CD4-positive, alpha-beta memory T cell (primary cell): ENCODE data around the gene DOCK11. TPM values are rescaled to one million over a fixed set of nuclear protein-coding genes. Genes with fewer than 3 reads are reported as not detected.

Experiments
- CTCF ChIA-PET: fragments of 350-600 bp; sonication (Branson Sonifier 250); formaldehyde crosslinking; loops from one replicate; lab custom pipeline; 2021; ENCODE audit warnings: inconsistent platforms; ENCODE audit not compliant: partially characterized antibody; lab: Charles Lee
- POLR2A ChIA-PET: fragments of 350-600 bp; sonication (Branson Sonifier 250); formaldehyde crosslinking; loops from one replicate; lab custom pipeline; 2021; ENCODE audit not compliant: partially characterized antibody; lab: Charles Lee
- DNase-seq, 5 donors: peaks; one replicate each; pipeline versions ENCODE4 v3.0.0 to v3.0.0-alpha.2; 2020 to 2022; ENCODE audit warnings: mixed read lengths in 1 of 5
- H3K27ac ChIP-seq: one replicate; pipeline ENCODE4 v1.7.0; 2013; ENCODE audit warnings: low read depth, low read length
- H3K27me3 ChIP-seq: 2 replicates; pipeline ENCODE4 v1.7.0; 2013; ENCODE audit warnings: mild to moderate bottlenecking, low read length, moderate library complexity; ENCODE audit not compliant: insufficient read depth
- H3K36me3 ChIP-seq: 2 replicates; pipeline ENCODE4 v1.7.0; 2013; ENCODE audit warnings: mild to moderate bottlenecking, low read length, moderate library complexity; ENCODE audit not compliant: insufficient read depth
- H3K4me1 ChIP-seq: 2 replicates; pipeline ENCODE4 v1.7.0; 2013; ENCODE audit warnings: mild to moderate bottlenecking, low read length, moderate library complexity; ENCODE audit not compliant: insufficient read depth
- H3K4me3 ChIP-seq, 2 donors: one replicate each; pipeline ENCODE4 v1.7.0; 2013; ENCODE audit warnings: low read length in 2 of 2, mild to moderate bottlenecking in 1 of 2
- H3K9me3 ChIP-seq, 2 donors: one replicate each; pipeline ENCODE4 v1.7.0; 2013; ENCODE audit warnings: low read length in 2 of 2, control low read depth in 1 of 2; ENCODE audit not compliant: control insufficient read depth in 1 of 2
- H3K27ac Mint-ChIP-seq, 7 donors: one replicate each; pipeline ENCODE4 v1.8.0; 2020 to 2021; ENCODE audit warnings: mixed read lengths in 7 of 7, mild to moderate bottlenecking in 6 of 7, inconsistent platforms in 3 of 7, moderate library complexity in 3 of 7
- H3K27me3 Mint-ChIP-seq, 2 donors: one replicate each; pipeline ENCODE4 v1.8.0; 2020 to 2021; ENCODE audit warnings: mixed read lengths in 2 of 2
- H3K36me3 Mint-ChIP-seq, 2 donors: one replicate each; pipeline ENCODE4 v1.8.0; 2020 to 2021; ENCODE audit warnings: mixed read lengths in 2 of 2, inconsistent platforms in 1 of 2, mild to moderate bottlenecking in 1 of 2
- H3K4me1 Mint-ChIP-seq, 4 donors: one replicate each; pipeline ENCODE4 v1.8.0; 2020 to 2021; ENCODE audit warnings: mixed read lengths in 4 of 4, mild to moderate bottlenecking in 1 of 4
- H3K4me3 Mint-ChIP-seq, 8 donors: one replicate each; pipeline ENCODE4 v1.8.0; 2020 to 2021; ENCODE audit warnings: mixed read lengths in 8 of 8, mild to moderate bottlenecking in 7 of 8, moderate library complexity in 6 of 8, inconsistent platforms in 3 of 8
- H3K9me3 Mint-ChIP-seq, 8 donors: one replicate each; pipeline ENCODE4 v1.8.0; 2020 to 2021; ENCODE audit warnings: mixed read lengths in 8 of 8, mild to moderate bottlenecking in 5 of 8, inconsistent platforms in 3 of 8, moderate library complexity in 1 of 8
- intact Hi-C: fragments of 100-400 bp; cut with micrococcal nuclease; formaldehyde crosslinking; loops from one replicate; pipeline ENCODE4 v1.15.1; 2023
- polyA plus RNA-seq, 2 donors: library from polyadenylated mRNA; unstranded; fragments of 300-500 nt; fragmentation: Illumina TruSeq; gene quantifications; one replicate each; pipeline ENCODE4 v1.2.3, GENCODE V29; 2021
- total RNA-seq, 2 experiments: library from RNA; stranded (reverse); gene quantifications; one replicate each; pipeline ENCODE4 v1.2.3, GENCODE V29; 2021

Gene DOCK11
- total RNA-seq, result 100 to 1,000 TPM; 110 to 112 TPM
- 10 to 100 TPM; 14.5 to 39.4 TPM for polyA plus RNA-seq

- no peaks in the 10 kb centered on the region for H3K36me3 ChIP-seq
- H3K27ac Mint-ChIP-seq, result peak within 1 kb of the TSS; percentile 94 to 99 (median 98)
- H3K4me1 Mint-ChIP-seq, result peaks cover 10 to 41% (median 22%) of the 10 kb centered on the region in 4 donors
- H3K36me3 Mint-ChIP-seq, result peaks cover 0 to 24% of the 10 kb centered on the region in 2 donors
- peak; percentile 79 to 90 (median 82) for DNase-seq
- H3K4me3 Mint-ChIP-seq, result peak within 1 kb of the TSS; percentile 95 to 100 (median 99)
- no peaks in the 10 kb centered on the region for H3K9me3 Mint-ChIP-seq
- H3K27me3 ChIP-seq, result no peaks in the 10 kb centered on the region
- ChIA-PET POLR2A (interaction anchor here (0.7 to 10.0 kb wide), 20 partner anchors 8 to 148 kb away, joined by 3 to 289 read pairs (median 5); no protein-coding TSS in a partner anchor), CTCF (interaction anchor here (0.9 to 4.1 kb wide), 7 partner anchors 28 to 53 kb away, joined by 3 to 18 read pairs (median 4); no protein-coding TSS in a partner anchor)
- intact Hi-C loops, result loop anchor here (5.0 kb wide), 1 partner anchor 107 kb away; no protein-coding TSS in a partner anchor
- H3K4me1 ChIP-seq, result peaks cover 36% of the 10 kb centered on the region
- H3K27me3 Mint-ChIP-seq, result no peaks in the 10 kb centered on the region
- peak within 1 kb of the TSS; percentile 83 to 91 for H3K4me3 ChIP-seq
- H3K9me3 ChIP-seq, result no peaks in the 10 kb centered on the region
- peak within 1 kb of the TSS; percentile 83 for H3K27ac ChIP-seq
Measured at GRCh38 chrX:118495061-118495921, at the start of gene DOCK11. Gene DOCK11, plus strand, starts transcription at chrX:118495815. Its CDS starts 157 bp downstream, at chrX:118495972.

- Histone ChIP-seq H3K4me3 (no peak overlapping the region), H3K36me3 (peaks cover 9% of the 10 kb centered on the region), H3K9me3 (no peaks in the 10 kb centered on the region), H3K27me3 (no peaks in the 10 kb centered on the region), H3K4me1 (no peaks in the 10 kb centered on the region), H3K27ac (no peak overlapping the region)
- H3K27ac Mint-ChIP-seq, result peak overlapping the region in 1 of 7 donors; percentile 89
- intact Hi-C loops, result no loop called here
- no peaks in the 10 kb centered on the region for H3K4me1 Mint-ChIP-seq
- no peaks in the 10 kb centered on the region for H3K9me3 Mint-ChIP-seq
- H3K4me3 Mint-ChIP-seq, result no peak overlapping the region
- CTCF ChIA-PET, result no interaction called here
- no peaks in the 10 kb centered on the region for H3K27me3 Mint-ChIP-seq
- H3K36me3 Mint-ChIP-seq, result peaks cover 4 to 23% of the 10 kb centered on the region in 2 donors
- POLR2A ChIA-PET, result no interaction called here
- no peak for DNase-seq
Measured at GRCh38 chrX:118448273-118448783, 47.3 kb upstream of the DOCK11 start.

DNA sequence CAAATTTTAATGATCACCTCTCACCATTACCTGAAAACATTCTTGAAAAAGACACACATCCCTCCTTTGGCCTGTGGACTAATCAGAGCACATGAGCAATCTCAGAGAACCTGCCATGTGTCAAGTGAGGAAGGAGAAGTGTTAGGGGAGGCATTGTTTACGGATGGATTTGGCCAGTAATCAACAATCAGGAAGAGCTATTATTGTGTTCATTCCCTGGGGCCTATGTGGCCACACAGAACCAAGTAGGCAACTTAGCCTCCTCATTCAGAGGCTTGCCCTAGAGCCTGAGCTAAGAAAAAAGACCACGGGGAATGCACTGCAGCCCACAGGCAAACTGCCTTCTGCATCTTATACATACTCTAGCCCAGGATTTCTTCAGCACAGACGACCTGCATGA lies 40.6 kb upstream of the DOCK11 start:
- no peak overlapping the region for H3K4me3 Mint-ChIP-seq
- peaks cover 0 to 2% (median 0%) of the 10 kb centered on the region in 8 donors for H3K9me3 Mint-ChIP-seq
- Histone ChIP-seq H3K36me3 (no peaks in the 10 kb centered on the region), H3K27me3 (no peaks in the 10 kb centered on the region), H3K4me3 (no peak overlapping the region), H3K4me1 (no peaks in the 10 kb centered on the region), H3K9me3 (no peaks in the 10 kb centered on the region), H3K27ac (no peak overlapping the region)
- intact Hi-C loops, result no loop called here
- ChIA-PET POLR2A (no interaction called here), CTCF (interaction anchor here (1.1 kb wide), 1 partner anchor 35 kb away, joined by 3 read pairs; no protein-coding TSS in a partner anchor)
- peak overlapping the region in 2 of 7 donors; percentile 20 to 51 for H3K27ac Mint-ChIP-seq
- H3K36me3 Mint-ChIP-seq, result peaks cover 4 to 13% of the 10 kb centered on the region in 2 donors
- DNase-seq, result no peak
- H3K4me1 Mint-ChIP-seq, result peaks cover 2 to 5% (median 4%) of the 10 kb centered on the region in 4 donors
- no peaks in the 10 kb centered on the region for H3K27me3 Mint-ChIP-seq

- Mint-ChIP-seq H3K9me3 (peaks cover 0 to 2% (median 0%) of the 10 kb centered on the region in 8 donors), H3K4me3 (no peak overlapping the region), H3K27ac (peak overlapping the region in 2 of 7 donors; percentile 19 to 57), H3K27me3 (no peaks in the 10 kb centered on the region), H3K36me3 (no peaks in the 10 kb centered on the region), H3K4me1 (peaks cover 2 to 5% (median 4%) of the 10 kb centered on the region in 4 donors)
- DNase-seq, result peak in 4 of 5 donors; percentile 32 to 39 (median 35)
- Histone ChIP-seq H3K4me3 (no peak overlapping the region), H3K27ac (no peak overlapping the region), H3K36me3 (no peaks in the 10 kb centered on the region), H3K9me3 (no peaks in the 10 kb centered on the region), H3K4me1 (no peaks in the 10 kb centered on the region), H3K27me3 (no peaks in the 10 kb centered on the region)
- POLR2A ChIA-PET, result interaction anchor here (1.0 to 1.3 kb wide), 2 partner anchors 37 to 142 kb away, joined by 3 to 5 read pairs; no protein-coding TSS in a partner anchor
- intact Hi-C loops, result loop anchor here (1.0 kb wide), 1 partner anchor 142 kb away; no protein-coding TSS in a partner anchor
- CTCF ChIA-PET, result interaction anchor here (0.8 to 4.0 kb wide), 12 partner anchors 11 to 148 kb away, joined by 3 to 55 read pairs (median 3); partner anchors contain the start of gene DOCK11
Measured at GRCh38 chrX:118459494-118459893, 36.1 kb upstream of the DOCK11 start.

- H3K9me3 Mint-ChIP-seq, result no peaks in the 10 kb centered on the region
- ChIA-PET POLR2A (no interaction called here), CTCF (no interaction called here)
- no peaks in the 10 kb centered on the region for H3K9me3 ChIP-seq
- H3K4me1 ChIP-seq, result no peaks in the 10 kb centered on the region
- H3K27me3 Mint-ChIP-seq, result no peaks in the 10 kb centered on the region
- H3K4me3 Mint-ChIP-seq, result no peak overlapping the region
- H3K4me1 Mint-ChIP-seq, result peaks cover 2 to 3% (median 2%) of the 10 kb centered on the region in 4 donors
- H3K4me3 ChIP-seq, result no peak overlapping the region
- no peak overlapping the region for H3K27ac Mint-ChIP-seq
- no peaks in the 10 kb centered on the region for H3K36me3 Mint-ChIP-seq
- no peaks in the 10 kb centered on the region for H3K36me3 ChIP-seq
- no peak for DNase-seq
- intact Hi-C loops, result no loop called here
- no peak overlapping the region for H3K27ac ChIP-seq
- no peaks in the 10 kb centered on the region for H3K27me3 ChIP-seq
Measured at GRCh38 chrX:118464501-118464900, 31.1 kb upstream of the DOCK11 start.

DNA sequence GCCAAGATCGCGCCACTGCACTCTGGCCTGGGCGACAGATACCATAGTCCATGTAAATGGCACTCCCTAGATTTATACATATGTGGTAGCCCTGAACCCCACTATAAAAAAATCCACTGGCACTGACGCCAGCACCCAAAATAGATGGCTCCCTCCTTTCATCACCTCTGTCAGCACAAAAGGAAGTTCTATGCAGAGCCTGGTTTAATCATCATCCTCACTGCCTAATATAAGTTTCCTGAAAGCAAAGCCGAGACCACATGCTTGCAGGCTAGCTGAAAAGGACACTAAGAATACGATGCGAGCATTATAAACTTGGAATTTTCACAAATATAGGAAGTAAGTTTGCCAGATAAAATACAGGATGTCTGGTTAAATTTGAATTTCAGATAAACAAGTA lies 27.5 kb upstream of the DOCK11 start:
- Mint-ChIP-seq H3K27ac (no peak overlapping the region), H3K4me3 (no peak overlapping the region), H3K36me3 (no peaks in the 10 kb centered on the region), H3K27me3 (no peaks in the 10 kb centered on the region), H3K9me3 (peaks cover 0 to 9% (median 7%) of the 10 kb centered on the region in 8 donors), H3K4me1 (no peaks in the 10 kb centered on the region)
- no peaks in the 10 kb centered on the region for H3K4me1 ChIP-seq
- intact Hi-C loops, result no loop called here
- ChIA-PET CTCF (interaction anchor here (0.8 kb wide), 1 partner anchor 15 kb away, joined by 3 read pairs; no protein-coding TSS in a partner anchor), POLR2A (no interaction called here)
- H3K4me3 ChIP-seq, result no peak overlapping the region
- no peaks in the 10 kb centered on the region for H3K36me3 ChIP-seq
- DNase-seq, result no peak
- no peak overlapping the region for H3K27ac ChIP-seq
- no peaks in the 10 kb centered on the region for H3K27me3 ChIP-seq
- H3K9me3 ChIP-seq, result no peaks in the 10 kb centered on the region
